ENCODE results near the gene RHNO1. TPM values are rescaled to one million over a fixed set of nuclear protein-coding genes. Genes with fewer than 3 reads are reported as not detected.

Gene RHNO1
- total RNA-seq, 2 donors from 2014 or later: 64.9 to 70.0 TPM

DNA sequence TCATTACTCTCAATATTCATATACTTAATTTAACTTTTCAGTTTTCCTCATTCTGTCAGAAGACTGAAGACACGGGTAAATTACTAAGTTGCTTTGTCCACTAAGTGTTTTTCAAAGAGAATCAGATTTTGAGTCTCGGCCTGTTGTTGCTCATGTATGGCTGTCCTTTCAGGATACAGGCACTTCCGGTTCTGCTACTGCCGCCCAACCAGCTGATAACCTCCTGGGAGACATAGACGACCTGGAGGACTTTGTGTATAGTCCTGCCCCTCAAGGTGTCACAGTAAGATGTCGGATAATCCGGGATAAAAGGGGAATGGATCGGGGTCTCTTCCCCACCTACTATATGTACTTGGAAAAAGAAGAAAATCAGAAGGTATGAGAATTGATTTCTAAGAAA is 53.8 kb downstream of the RHNO1 start:
- TF ChIP-seq, protein P1, sequence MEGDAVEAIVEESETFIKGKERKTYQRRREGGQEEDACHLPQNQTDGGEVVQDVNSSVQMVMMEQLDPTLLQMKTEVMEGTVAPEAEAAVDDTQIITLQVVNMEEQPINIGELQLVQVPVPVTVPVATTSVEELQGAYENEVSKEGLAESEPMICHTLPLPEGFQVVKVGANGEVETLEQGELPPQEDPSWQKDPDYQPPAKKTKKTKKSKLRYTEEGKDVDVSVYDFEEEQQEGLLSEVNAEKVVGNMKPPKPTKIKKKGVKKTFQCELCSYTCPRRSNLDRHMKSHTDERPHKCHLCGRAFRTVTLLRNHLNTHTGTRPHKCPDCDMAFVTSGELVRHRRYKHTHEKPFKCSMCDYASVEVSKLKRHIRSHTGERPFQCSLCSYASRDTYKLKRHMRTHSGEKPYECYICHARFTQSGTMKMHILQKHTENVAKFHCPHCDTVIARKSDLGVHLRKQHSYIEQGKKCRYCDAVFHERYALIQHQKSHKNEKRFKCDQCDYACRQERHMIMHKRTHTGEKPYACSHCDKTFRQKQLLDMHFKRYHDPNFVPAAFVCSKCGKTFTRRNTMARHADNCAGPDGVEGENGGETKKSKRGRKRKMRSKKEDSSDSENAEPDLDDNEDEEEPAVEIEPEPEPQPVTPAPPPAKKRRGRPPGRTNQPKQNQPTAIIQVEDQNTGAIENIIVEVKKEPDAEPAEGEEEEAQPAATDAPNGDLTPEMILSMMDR (conservative IDR thresholded peaks at IDR 0.05): no peak
- no peak overlapping the region for H3K9ac ChIP-seq (ENCODE audit: extremely low read depth, low read length, poor library complexity, severe bottlenecking)
- no peak overlapping the region for H3K4me3 ChIP-seq (ENCODE audit: low read length)
- H3K9me3 ChIP-seq (ENCODE audit: control insufficient read depth, low read length): peaks cover 4% of the 10 kb centered on the region
- no peak for DNase-seq
- no peak overlapping the region for H3K27ac ChIP-seq (ENCODE audit: low read depth, low read length)
- Mint-ChIP-seq H3K27me3 (ENCODE audit: insufficient read depth) (no peaks in the 10 kb centered on the region), H3K9me3 (no peaks in the 10 kb centered on the region), H3K4me1 (no peaks in the 10 kb centered on the region), H3K27ac (no peak overlapping the region), H3K4me3 (no peak overlapping the region), H3K36me3 (ENCODE audit: low read depth) (peaks cover 82% of the 10 kb centered on the region)
- H3K4me1 ChIP-seq (ENCODE audit: control insufficient read depth, insufficient read depth, low read length): no peaks in the 10 kb centered on the region
- H3K36me3 ChIP-seq (ENCODE audit: control insufficient read depth, insufficient read depth, low read length): peaks cover 63% of the 10 kb centered on the region
- no peaks in the 10 kb centered on the region for H3K27me3 ChIP-seq (ENCODE audit: control insufficient read depth, insufficient read depth, low read length, poor library complexity, severe bottlenecking)
- WGBS, 2 experiments (ENCODE audit: insufficient coverage in 1 of 2, insufficient read length in 1 of 2): 89 to 98% methylated on average over 4 to 8 of the region's 8 CpGs

DNA sequence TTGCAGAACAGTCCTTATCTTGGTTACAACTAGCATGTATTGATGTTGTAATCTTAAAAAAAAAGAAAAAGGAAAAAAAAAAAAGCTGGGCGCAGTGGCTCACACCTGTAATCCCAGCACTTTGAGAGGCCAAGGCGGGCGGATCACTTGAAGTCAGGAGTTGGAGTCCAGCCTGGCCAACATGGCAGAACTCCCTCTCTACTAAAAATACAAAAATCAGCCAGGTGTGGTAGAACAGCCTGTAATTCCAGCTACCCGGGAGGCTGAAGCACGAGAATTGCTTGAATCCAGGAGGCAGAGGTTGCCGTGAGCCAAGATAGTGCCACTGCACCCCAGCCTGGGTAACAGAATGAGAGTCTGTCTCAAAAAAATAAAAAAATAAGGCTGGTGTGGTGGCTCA is 56.6 kb downstream of the RHNO1 start:
- no peaks in the 10 kb centered on the region for H3K27me3 Mint-ChIP-seq (ENCODE audit: insufficient read depth)

DNA sequence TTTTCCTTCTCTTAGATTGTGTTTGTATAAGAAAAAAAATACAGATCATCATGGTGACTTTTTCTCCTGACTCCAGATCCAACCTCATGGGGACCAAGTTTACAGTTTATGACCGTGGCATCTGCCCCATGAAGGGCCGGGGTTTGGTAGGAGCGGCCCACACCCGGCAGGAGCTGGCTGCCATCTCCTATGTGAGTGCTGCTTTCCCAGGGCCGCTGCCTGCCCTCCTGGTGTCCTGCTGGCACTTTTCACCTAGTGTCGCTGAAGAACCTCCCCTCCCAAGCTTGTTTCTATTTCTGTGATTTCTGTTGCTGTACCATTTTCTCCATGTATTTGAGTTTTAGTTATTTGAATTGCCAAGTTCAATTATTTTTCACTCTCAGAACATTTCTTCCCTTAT is 57.3 kb downstream of the RHNO1 start:
- Histone ChIP-seq H3K9ac (ENCODE audit: extremely low read depth, low read length, poor library complexity, severe bottlenecking) (no peak overlapping the region), H3K27ac (ENCODE audit: low read depth, low read length) (no peak overlapping the region), H3K4me3 (ENCODE audit: low read length) (no peak overlapping the region), H3K36me3 (ENCODE audit: control insufficient read depth, insufficient read depth, low read length) (peaks cover 71% of the 10 kb centered on the region), H3K9me3 (ENCODE audit: control insufficient read depth, low read length) (peaks cover 4% of the 10 kb centered on the region), H3K4me1 (ENCODE audit: control insufficient read depth, insufficient read depth, low read length) (no peaks in the 10 kb centered on the region), H3K27me3 (ENCODE audit: control insufficient read depth, insufficient read depth, low read length, poor library complexity, severe bottlenecking) (no peaks in the 10 kb centered on the region)
- WGBS, 2 experiments (ENCODE audit: insufficient coverage in 1 of 2, insufficient read length in 1 of 2): 90 to 94% methylated on average over 2 to 6 of the region's 6 CpGs
- H3K4me3 Mint-ChIP-seq: no peak overlapping the region
- H3K27ac Mint-ChIP-seq: no peak overlapping the region
- H3K4me1 Mint-ChIP-seq: no peaks in the 10 kb centered on the region
- TF ChIP-seq, protein P1 (conservative IDR thresholded peaks at IDR 0.05): no peak
- H3K9me3 Mint-ChIP-seq: no peaks in the 10 kb centered on the region
- H3K27me3 Mint-ChIP-seq (ENCODE audit: insufficient read depth): no peaks in the 10 kb centered on the region
- no peak for DNase-seq
- peaks cover 77% of the 10 kb centered on the region for H3K36me3 Mint-ChIP-seq (ENCODE audit: low read depth)

More for the DNA sequence above, 56.6 kb downstream of the RHNO1 start:
- Histone ChIP-seq H3K4me3 (ENCODE audit: low read length) (no peak overlapping the region), H3K27me3 (ENCODE audit: control insufficient read depth, insufficient read depth, low read length, poor library complexity, severe bottlenecking) (no peaks in the 10 kb centered on the region), H3K27ac (ENCODE audit: low read depth, low read length) (no peak overlapping the region), H3K9me3 (ENCODE audit: control insufficient read depth, low read length) (peaks cover 4% of the 10 kb centered on the region), H3K4me1 (ENCODE audit: control insufficient read depth, insufficient read depth, low read length) (no peaks in the 10 kb centered on the region), H3K36me3 (ENCODE audit: control insufficient read depth, insufficient read depth, low read length) (peaks cover 65% of the 10 kb centered on the region), H3K9ac (ENCODE audit: extremely low read depth, low read length, poor library complexity, severe bottlenecking) (no peak overlapping the region)
- WGBS, 2 experiments (ENCODE audit: insufficient coverage in 1 of 2, insufficient read length in 1 of 2): 95 to 96% methylated on average over 3 to 6 of the region's 6 CpGs
- Mint-ChIP-seq H3K36me3 (ENCODE audit: low read depth) (peaks cover 74% of the 10 kb centered on the region), H3K27ac (no peak overlapping the region), H3K4me3 (no peak overlapping the region), H3K9me3 (no peaks in the 10 kb centered on the region), H3K4me1 (no peaks in the 10 kb centered on the region)
- DNase-seq: no peak
- TF ChIP-seq, protein P1 (conservative IDR thresholded peaks at IDR 0.05): no peak
